ENCODE measurements around the gene ANKIB1.

- TF ChIP-seq CTCF (IDR thresholded peaks at IDR 0.05) (no peak), EZH2 (IDR thresholded peaks at IDR 0.05) (no peak)
These were observed 58.0 kb downstream of the ANKIB1 start for GRCh38 chr7:92303761-92304160.

Measured in neural progenitor cell (in vitro differentiated cells).